Loucy (cell line): ENCODE results near the gene PNLIPRP1.

ENCODE experiments used
- H2AFZ ChIP-seq: fragments of 200-600 bp; sonication (generic); 2 replicates; pipeline ENCODE4 v1.6.0; 2016; ENCODE audit warnings: antibody characterized with exemption, mild to moderate bottlenecking, low read length, moderate library complexity
- H3F3A ChIP-seq: fragments of 200-600 bp; 2 replicates; pipeline ENCODE4 v1.6.0; 2016; ENCODE audit warnings: antibody characterized with exemption, low read depth, mild to moderate bottlenecking
- H3K27me3 ChIP-seq: fragments of 200-600 bp; sonication (generic); 2 replicates; pipeline ENCODE4 v1.6.1; 2014; ENCODE audit warnings: low read length, mild to moderate bottlenecking; ENCODE audit not compliant: insufficient read depth, poor library complexity, severe bottlenecking
- H3K36me3 ChIP-seq: fragments of 200-600 bp; sonication (generic); 2 replicates; pipeline ENCODE4 v1.6.1; 2016; ENCODE audit warnings: low read length; ENCODE audit not compliant: insufficient read depth
- H3K4me1 ChIP-seq: fragments of 200-600 bp; sonication (generic); 2 replicates; pipeline ENCODE4 v1.5.1; 2014; ENCODE audit warnings: low read length, mild to moderate bottlenecking; ENCODE audit not compliant: insufficient read depth, poor library complexity, severe bottlenecking
- H3K4me2 ChIP-seq: fragments of 200-600 bp; sonication (generic); 2 replicates; pipeline ENCODE4 v1.6.0; 2014; ENCODE audit warnings: antibody characterized with exemption, low read length, low read depth, mild to moderate bottlenecking; ENCODE audit not compliant: poor library complexity, severe bottlenecking
- H3K4me3 ChIP-seq: fragments of 200-600 bp; sonication (generic); 2 replicates; pipeline ENCODE4 v1.5.1; 2014; ENCODE audit warnings: low read length, mild to moderate bottlenecking, mixed read lengths; ENCODE audit not compliant: poor library complexity, severe bottlenecking
- H3K79me2 ChIP-seq: fragments of 200-600 bp; sonication (generic); 2 replicates; pipeline ENCODE4 v1.6.1; 2014; ENCODE audit warnings: low read length; ENCODE audit not compliant: insufficient read depth
- H3K9ac ChIP-seq: fragments of 200-600 bp; sonication (generic); 2 replicates; pipeline ENCODE4 v1.6.0; 2014; ENCODE audit warnings: mild to moderate bottlenecking, low read depth, low read length, moderate library complexity; ENCODE audit not compliant: poor library complexity, severe bottlenecking
- H3K9me2 ChIP-seq: fragments of 200-600 bp; sonication (generic); replicated peaks from 2 replicates; pipeline ENCODE4 v1.6.1; 2016; ENCODE audit warnings: low read depth, low read length, mixed read lengths
- H3K9me3 ChIP-seq: fragments of 200-600 bp; sonication (generic); 2 replicates; pipeline ENCODE4 v1.6.1; 2014; ENCODE audit warnings: mild to moderate bottlenecking, antibody characterized with exemption, low read length, low read depth; ENCODE audit not compliant: insufficient read depth
- H4K20me1 ChIP-seq: fragments of 200-600 bp; sonication (generic); 2 replicates; pipeline ENCODE4 v1.6.0; 2014; ENCODE audit warnings: antibody characterized with exemption, low read length, mild to moderate bottlenecking; ENCODE audit not compliant: insufficient read depth, poor library complexity, severe bottlenecking
- CTCF ChIP-seq: fragments of 200-600 bp; sonication (generic); conservative IDR thresholded peaks from 2 replicates; pipeline ENCODE4 v1.5.1; 2014; ENCODE audit warnings: mild to moderate bottlenecking, antibody characterized with exemption, low read length
- EZH2phosphoT487 ChIP-seq: fragments of 200-600 bp; IDR thresholded peaks from 2 replicates; pipeline ENCODE4 v1.6.1; 2018; ENCODE audit warnings: antibody characterized with exemption, mild to moderate bottlenecking, moderate library complexity, borderline replicate concordance

The PNLIPRP1 gene

GRCh38 chr10:116656044-116656443 lies 65.3 kb downstream of the PNLIPRP1 start:
- Histone ChIP-seq H3K9me2 (no peaks in the 10 kb centered on the region), H3K9me3 (no peaks in the 10 kb centered on the region), H3K27me3 (no peaks in the 10 kb centered on the region), H4K20me1 (no peaks in the 10 kb centered on the region), H2AFZ (no peak overlapping the region), H3K36me3 (no peaks in the 10 kb centered on the region), H3K79me2 (no peaks in the 10 kb centered on the region), H3K4me1 (no peaks in the 10 kb centered on the region), H3F3A (no peaks in the 10 kb centered on the region), H3K4me3 (no peak overlapping the region), H3K9ac (no peak overlapping the region), H3K4me2 (no peak overlapping the region)
- TF ChIP-seq EZH2phosphoT487 (no peak), CTCF (no peak)

GRCh38 chr10:116657863-116658551 lies 67.2 kb downstream of the PNLIPRP1 start:
- no peak overlapping the region for H2AFZ ChIP-seq
- no peaks in the 10 kb centered on the region for H4K20me1 ChIP-seq
- H3K79me2 ChIP-seq, result no peaks in the 10 kb centered on the region
- no peaks in the 10 kb centered on the region for H3F3A ChIP-seq
- H3K9me2 ChIP-seq, result no peaks in the 10 kb centered on the region
- H3K9ac ChIP-seq, result no peak overlapping the region
- no peak for TF ChIP-seq CTCF
- no peak overlapping the region for H3K4me2 ChIP-seq
- no peak overlapping the region for H3K4me3 ChIP-seq
- no peaks in the 10 kb centered on the region for H3K27me3 ChIP-seq
- H3K9me3 ChIP-seq, result no peaks in the 10 kb centered on the region
- H3K4me1 ChIP-seq, result no peaks in the 10 kb centered on the region
- H3K36me3 ChIP-seq, result no peaks in the 10 kb centered on the region
